OCI-LY7 (cell line): ENCODE results near the gene ARHGEF10L. TPM values are rescaled to one million over a fixed set of nuclear protein-coding genes. Genes with fewer than 3 reads are reported as not detected.

Experiments
- BruUV-seq: library from RNA; stranded (reverse); fragments of 400-500 nt; replicated peaks from 2 replicates; lab custom pipeline; 2021; lab: Mats Ljungman, UMichigan
- CTCF ChIA-PET: fragments of 300-600 bp; sonication (Branson Sonifier 250); formaldehyde crosslinking; loops from one replicate; lab custom pipeline; 2022; ENCODE audit warnings: antibody characterized with exemption; ENCODE audit not compliant: unreplicated experiment; lab: Charles Lee
- POLR2A ChIA-PET: fragments of 300-600 bp; sonication (Branson Sonifier 250); formaldehyde crosslinking; loops from one replicate; lab custom pipeline; 2022; ENCODE audit warnings: antibody characterized with exemption; lab: Charles Lee
- DNase-seq: peaks from one replicate; pipeline ENCODE4 v3.0.0-alpha.2; 2015; ENCODE audit warnings: low spot score
- H2AFZ ChIP-seq: fragments of 200-600 bp; sonication (generic), shearing (Covaris generic); 2 replicates; pipeline ENCODE4 v1.6.1; 2014; ENCODE audit warnings: mild to moderate bottlenecking, antibody characterized with exemption, low read length, moderate library complexity
- H3K27ac ChIP-seq: fragments of 200-600 bp; sonication (generic); 2 replicates; pipeline ENCODE4 v1.5.1; 2014; ENCODE audit warnings: mixed run types, low read depth, mild to moderate bottlenecking, moderate library complexity, low read length, inconsistent platforms; ENCODE audit not compliant: poor library complexity, severe bottlenecking
- H3K36me3 ChIP-seq: fragments of 200-600 bp; sonication (generic); 2 replicates; pipeline ENCODE4 v1.6.1; 2014; ENCODE audit warnings: mild to moderate bottlenecking, antibody characterized with exemption, low read length, moderate library complexity, mixed read lengths; ENCODE audit not compliant: insufficient read depth
- H3K4me1 ChIP-seq: fragments of 200-600 bp; sonication (generic); 2 replicates; pipeline ENCODE4 v1.5.1; 2014; ENCODE audit warnings: mild to moderate bottlenecking, low read length; ENCODE audit not compliant: insufficient read depth, poor library complexity, severe bottlenecking
- H3K4me2 ChIP-seq: fragments of 200-600 bp; sonication (generic); 2 replicates; pipeline ENCODE4 v1.6.1; 2014; ENCODE audit warnings: mild to moderate bottlenecking, low read length
- H3K4me3 ChIP-seq: fragments of 200-600 bp; sonication (generic); 2 replicates; pipeline ENCODE4 v1.5.1; 2014; ENCODE audit warnings: mild to moderate bottlenecking, low read depth, low read length; ENCODE audit not compliant: poor library complexity, severe bottlenecking
- H3K79me2 ChIP-seq: fragments of 200-600 bp; sonication (generic); 2 replicates; pipeline ENCODE4 v1.6.1; 2016; ENCODE audit warnings: low read depth, mild to moderate bottlenecking, low read length, moderate library complexity, mixed read lengths; ENCODE audit not compliant: insufficient read depth
- H3K9me2 ChIP-seq: fragments of 200-600 bp; sonication (generic); 2 replicates; pipeline ENCODE4 v1.6.1; 2016; ENCODE audit warnings: mild to moderate bottlenecking, low read length, mixed read lengths; ENCODE audit not compliant: insufficient read depth
- H3K9me3 ChIP-seq: fragments of 200-600 bp; sonication (generic); 2 replicates; pipeline ENCODE4 v1.6.1; 2014; ENCODE audit warnings: mild to moderate bottlenecking, mixed run types, low read length, mixed read lengths
- H4K20me1 ChIP-seq: fragments of 200-600 bp; sonication (generic); 2 replicates; pipeline ENCODE4 v1.6.1; 2014; ENCODE audit warnings: mild to moderate bottlenecking, antibody characterized with exemption, low read length, moderate library complexity, mixed read lengths; ENCODE audit not compliant: insufficient read depth
- EZH2phosphoT487 ChIP-seq: fragments of 200-600 bp; sonication (generic); IDR thresholded peaks from 2 replicates; pipeline ENCODE4 v1.6.1; 2018; ENCODE audit warnings: low read depth, borderline replicate concordance, mild to moderate bottlenecking, mixed run types, antibody characterized with exemption, low read length, moderate library complexity, mixed read lengths
- intact Hi-C: fragments of 100-400 bp; cut with micrococcal nuclease; formaldehyde crosslinking; loops from one replicate; pipeline ENCODE4 v1.10.0; 2022; ENCODE audit not compliant: unreplicated experiment
- total RNA-seq, 2 experiments: library from RNA; depleted of rRNA in 1 of 2; stranded (reverse); fragments of >200 nt in 1 of 2; shearing (Covaris generic) in 1 of 2; gene quantifications; 2 replicates each; pipeline ENCODE4 v1.2.3, GENCODE V29; 2014 to 2022
- TF ChIP-seq, protein P1 (sequence below): fragments of 200-600 bp; sonication (generic); conservative IDR thresholded peaks from 2 replicates; pipeline ENCODE4 v1.5.1; 2014; ENCODE audit warnings: mild to moderate bottlenecking, antibody characterized with exemption, low read length, moderate library complexity, mixed read lengths

ARHGEF10L gene
- total RNA-seq, 2 experiments from 2014 or later: 2.4 TPM; not detected in 1

GRCh38 chr1:17553975-17554700 lies 14.6 kb downstream of the ARHGEF10L start:
- no peak overlapping the region for H2AFZ ChIP-seq
- no peak for DNase-seq
- no peaks in the 10 kb centered on the region for H3K36me3 ChIP-seq
- no peak for TF ChIP-seq EZH2phosphoT487
- TF ChIP-seq, protein P1, sequence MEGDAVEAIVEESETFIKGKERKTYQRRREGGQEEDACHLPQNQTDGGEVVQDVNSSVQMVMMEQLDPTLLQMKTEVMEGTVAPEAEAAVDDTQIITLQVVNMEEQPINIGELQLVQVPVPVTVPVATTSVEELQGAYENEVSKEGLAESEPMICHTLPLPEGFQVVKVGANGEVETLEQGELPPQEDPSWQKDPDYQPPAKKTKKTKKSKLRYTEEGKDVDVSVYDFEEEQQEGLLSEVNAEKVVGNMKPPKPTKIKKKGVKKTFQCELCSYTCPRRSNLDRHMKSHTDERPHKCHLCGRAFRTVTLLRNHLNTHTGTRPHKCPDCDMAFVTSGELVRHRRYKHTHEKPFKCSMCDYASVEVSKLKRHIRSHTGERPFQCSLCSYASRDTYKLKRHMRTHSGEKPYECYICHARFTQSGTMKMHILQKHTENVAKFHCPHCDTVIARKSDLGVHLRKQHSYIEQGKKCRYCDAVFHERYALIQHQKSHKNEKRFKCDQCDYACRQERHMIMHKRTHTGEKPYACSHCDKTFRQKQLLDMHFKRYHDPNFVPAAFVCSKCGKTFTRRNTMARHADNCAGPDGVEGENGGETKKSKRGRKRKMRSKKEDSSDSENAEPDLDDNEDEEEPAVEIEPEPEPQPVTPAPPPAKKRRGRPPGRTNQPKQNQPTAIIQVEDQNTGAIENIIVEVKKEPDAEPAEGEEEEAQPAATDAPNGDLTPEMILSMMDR: no peak
- intact Hi-C loops: no loop called here
- no peaks in the 10 kb centered on the region for H3K79me2 ChIP-seq
- H4K20me1 ChIP-seq: no peaks in the 10 kb centered on the region
- no peak overlapping the region for H3K27ac ChIP-seq
- H3K4me3 ChIP-seq: no peak overlapping the region
- CTCF ChIA-PET: no interaction called here
- H3K9me2 ChIP-seq: no peaks in the 10 kb centered on the region
- no peaks in the 10 kb centered on the region for H3K4me1 ChIP-seq
- POLR2A ChIA-PET: interaction anchor here (0.6 to 1.2 kb wide), 4 partner anchors 13 to 1480 kb away, joined by 3 to 4 read pairs (median 4); partner anchors contain the start of gene FAM131C
- no peak overlapping the region for H3K4me2 ChIP-seq
- no peaks in the 10 kb centered on the region for H3K9me3 ChIP-seq
- BruUV-seq: no TSS peak

- ChIA-PET CTCF (no interaction called here), POLR2A (interaction anchor here (0.7 kb wide), 1 partner anchor 1481 kb away, joined by 4 read pairs; the partner anchor contains the start of gene FAM131C)
- Histone ChIP-seq H3K4me3 (no peak overlapping the region), H2AFZ (no peak overlapping the region), H3K4me1 (no peaks in the 10 kb centered on the region), H3K27ac (no peak overlapping the region), H3K36me3 (no peaks in the 10 kb centered on the region), H3K4me2 (no peak overlapping the region), H3K9me3 (no peaks in the 10 kb centered on the region), H3K79me2 (no peaks in the 10 kb centered on the region), H3K9me2 (no peaks in the 10 kb centered on the region), H4K20me1 (no peaks in the 10 kb centered on the region)
- DNase-seq: no peak
- intact Hi-C loops: no loop called here
- no TSS peak for BruUV-seq
- TF ChIP-seq EZH2phosphoT487: no peak
- TF ChIP-seq, protein P1: no peak
Measured at GRCh38 chr1:17554954-17555353, 15.5 kb downstream of the ARHGEF10L start.

DNA sequence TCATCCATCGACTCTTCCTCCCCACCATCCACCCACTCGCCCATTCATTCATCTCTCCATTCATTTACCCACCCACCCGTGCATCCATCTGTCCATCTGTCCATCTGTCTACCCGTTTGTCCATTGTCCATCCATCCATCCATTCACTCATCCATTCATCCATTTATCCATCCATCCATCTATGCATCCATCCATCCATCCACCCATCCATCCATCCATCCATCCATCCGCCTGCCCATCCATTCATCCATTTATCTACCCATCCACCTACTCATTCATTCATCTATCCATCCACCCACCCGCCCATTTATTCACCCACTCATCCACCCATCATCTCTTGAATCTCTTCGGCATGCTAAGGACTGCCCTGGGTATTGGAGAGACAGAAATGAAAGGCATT lies 18.5 kb downstream of the ARHGEF10L start:
- no peaks in the 10 kb centered on the region for H3K9me3 ChIP-seq
- H3K27ac ChIP-seq: no peak overlapping the region
- no peak overlapping the region for H3K4me2 ChIP-seq
- no peaks in the 10 kb centered on the region for H3K36me3 ChIP-seq
- no peak for DNase-seq
- POLR2A ChIA-PET: interaction anchor here (0.6 kb wide), 1 partner anchor 20 kb away, joined by 4 read pairs; no protein-coding TSS in a partner anchor
- CTCF ChIA-PET: no interaction called here
- no TSS peak for BruUV-seq
- TF ChIP-seq, protein P1: no peak
- TF ChIP-seq EZH2phosphoT487: no peak
- no peaks in the 10 kb centered on the region for H3K4me1 ChIP-seq
- H3K79me2 ChIP-seq: no peaks in the 10 kb centered on the region
- no peak overlapping the region for H2AFZ ChIP-seq
- H3K4me3 ChIP-seq: no peak overlapping the region
- no peaks in the 10 kb centered on the region for H3K9me2 ChIP-seq
- intact Hi-C loops: no loop called here
- H4K20me1 ChIP-seq: no peaks in the 10 kb centered on the region
